GM12865 (cell line): Measurements from ENCODE around the gene FFAR4.

Experiments used
- DNase-seq: peaks from one replicate; pipeline ENCODE4 v3.0.0; 2010; ENCODE audit warnings: low read depth
- H3K4me3 ChIP-seq: 2 replicates; pipeline ENCODE4 v1.5.1; 2011; ENCODE audit warnings: mild to moderate bottlenecking, low read depth, low read length, control low read depth
- CTCF ChIP-seq: IDR thresholded peaks from 2 replicates; pipeline ENCODE4 v1.5.1; 2011; ENCODE audit warnings: low read length, control low read depth, low read depth, inconsistent platforms; ENCODE audit not compliant: insufficient read depth; ENCODE audit errors: missing control alignments

The FFAR4 gene

GRCh38 chr10:93547522-93547921, 18.9 kb upstream of the FFAR4 start:
- DNase-seq: no peak
- TF ChIP-seq CTCF: no peak
- no peak overlapping the region for H3K4me3 ChIP-seq

GRCh38 chr10:93548376-93549071, 17.9 kb upstream of the FFAR4 start:
- no peak for DNase-seq
- no peak overlapping the region for H3K4me3 ChIP-seq
- no peak for TF ChIP-seq CTCF

GRCh38 chr10:93550606-93551005, 15.9 kb upstream of the FFAR4 start:
- no peak for TF ChIP-seq CTCF
- H3K4me3 ChIP-seq: no peak overlapping the region
- DNase-seq: no peak

GRCh38 chr10:93552780-93553179, 13.7 kb upstream of the FFAR4 start:
- TF ChIP-seq CTCF: no peak
- H3K4me3 ChIP-seq: no peak overlapping the region
- no peak for DNase-seq

- no peak for DNase-seq
- no peak overlapping the region for H3K4me3 ChIP-seq
- no peak for TF ChIP-seq CTCF
Observed at GRCh38 chr10:93553482-93554315, 12.8 kb upstream of the FFAR4 start.

- TF ChIP-seq CTCF: no peak
- no peak for DNase-seq
- no peak overlapping the region for H3K4me3 ChIP-seq
Observed at GRCh38 chr10:93554316-93554663, 12.2 kb upstream of the FFAR4 start.
